HG03196 (cell line): ENCODE data around the gene SFSWAP.
"Not testable (repeated sequence)": the region's sequence is repeated elsewhere in the genome, so short reads cannot be mapped to it uniquely, and the experiment has no call there.

Source experiments
- ATAC-seq: cut with Tn5 transposase; IDR thresholded peaks from one replicate; pipeline ENCODE4 v1.9.1; 2021; ENCODE audit not compliant: unreplicated experiment

SFSWAP gene

GRCh38 chr12:131805421-131805820, 94.5 kb downstream of the SFSWAP start:
- no peak for ATAC-seq

DNA sequence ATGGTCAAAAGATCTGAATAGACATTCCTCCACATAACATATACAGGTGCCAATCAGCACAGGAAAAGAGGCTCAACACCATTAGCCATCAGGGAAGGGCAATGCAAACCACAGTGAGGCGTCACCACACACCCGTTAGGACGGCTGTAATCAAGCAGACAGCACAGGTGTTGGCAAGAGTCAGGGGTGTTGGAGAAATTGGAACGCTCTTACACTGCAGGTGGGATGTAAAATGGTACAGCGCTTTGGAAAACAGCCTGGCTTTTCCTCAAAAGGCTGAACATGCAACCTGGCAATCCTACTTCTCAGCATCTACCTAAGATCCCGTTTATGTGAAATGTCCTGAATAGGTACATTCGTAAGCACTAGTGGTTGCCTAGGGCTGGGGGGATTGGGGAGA, 95.8 kb downstream of the SFSWAP start:
- ATAC-seq: no peak

DNA sequence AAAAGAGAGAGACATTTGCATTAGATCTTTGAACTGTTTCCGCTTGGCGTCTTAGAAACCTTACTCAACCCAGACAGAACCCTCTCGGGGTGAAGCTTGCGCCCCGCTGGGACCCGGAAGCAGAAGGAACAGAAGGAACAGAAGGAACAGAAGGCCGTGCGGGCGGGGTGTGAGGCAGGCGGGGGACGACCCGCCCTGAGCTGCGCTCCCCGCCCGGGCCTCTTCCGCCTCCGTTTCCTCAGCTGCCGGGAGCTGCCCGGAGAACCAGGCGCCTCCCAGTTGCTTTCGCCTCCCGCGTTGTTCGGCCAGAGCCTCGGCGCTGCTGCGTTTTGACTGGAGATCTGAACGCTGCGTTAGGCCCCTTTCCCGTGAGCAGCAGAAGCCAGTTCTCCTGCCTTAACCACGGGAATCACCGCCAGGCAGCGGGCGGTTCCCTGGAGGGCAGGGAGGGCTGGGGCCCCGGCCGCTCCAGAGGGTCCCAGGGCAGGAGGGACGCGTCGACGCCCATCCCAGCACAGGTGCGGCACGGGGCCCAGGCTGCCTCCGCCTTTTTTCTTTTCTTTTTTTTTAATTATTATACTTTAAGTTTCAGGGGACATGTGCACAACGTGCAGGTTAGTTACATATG, 98.0 kb downstream of the SFSWAP start:
- ATAC-seq: no peak

DNA sequence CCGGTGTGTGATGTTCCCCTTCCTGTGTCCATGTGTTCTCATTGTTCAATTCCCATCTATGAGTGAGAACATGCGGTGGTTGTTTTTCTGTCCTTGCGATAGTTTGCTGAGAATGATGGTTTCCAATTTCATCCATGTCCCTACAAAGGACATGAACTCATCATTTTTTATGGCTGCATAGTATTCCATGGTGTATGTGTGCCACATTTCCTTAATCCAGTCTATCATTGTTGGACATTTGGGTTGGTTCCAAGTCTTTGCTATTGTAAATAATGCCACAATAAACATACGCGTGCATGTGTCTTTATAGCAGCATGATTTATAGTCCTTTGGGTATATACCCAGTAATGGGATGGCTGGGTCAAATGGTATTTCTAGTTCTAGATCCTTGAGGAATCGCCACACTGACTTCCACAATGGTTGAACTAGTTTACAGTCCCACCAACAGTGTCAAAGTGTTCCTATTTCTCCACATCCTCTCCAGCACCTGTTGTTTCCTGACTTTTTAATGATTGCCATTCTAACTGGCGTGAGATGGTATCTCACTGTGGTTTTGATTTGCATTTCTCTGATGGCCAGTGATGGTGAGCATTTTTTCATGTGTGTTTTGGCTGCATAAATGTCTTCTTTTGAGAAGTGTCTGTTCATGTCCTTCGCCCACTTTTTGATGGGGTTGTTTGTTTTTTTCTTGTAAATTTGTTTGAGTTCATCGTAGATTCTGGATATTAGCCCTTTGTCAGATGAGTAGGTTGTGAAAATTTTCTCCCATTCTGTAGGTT, 98.8 kb downstream of the SFSWAP start:
- ATAC-seq: not testable (repeated sequence)

GRCh38 chr12:131810726-131811125, 99.8 kb downstream of the SFSWAP start:
- no peak for ATAC-seq

- ATAC-seq: no peak
These were observed 104.2 kb downstream of the SFSWAP start for GRCh38 chr12:131815131-131815530.

GRCh38 chr12:131816495-131816894, 105.6 kb downstream of the SFSWAP start:
- ATAC-seq: no peak

DNA sequence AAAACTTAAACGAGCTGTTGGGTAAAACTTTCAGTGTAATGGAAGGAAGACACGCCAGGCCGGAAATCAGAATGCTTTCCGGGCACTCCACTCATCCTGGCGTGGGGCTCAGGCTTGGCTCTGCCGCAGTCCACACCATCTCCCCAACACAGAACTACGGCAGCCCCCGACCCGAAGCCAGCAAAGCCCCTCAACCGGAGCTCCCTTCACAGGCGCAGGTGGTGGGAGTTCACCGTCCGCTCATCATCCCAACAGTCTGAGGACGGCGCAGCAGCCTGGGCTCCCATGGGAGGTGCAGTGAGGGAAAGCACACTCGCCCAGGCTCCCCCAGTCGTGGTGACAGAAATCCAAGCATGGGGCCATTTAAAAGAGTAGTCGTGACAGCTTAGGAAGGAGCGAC, 106.4 kb downstream of the SFSWAP start:
- no peak for ATAC-seq

- ATAC-seq: no peak
These were observed 108.1 kb downstream of the SFSWAP start for GRCh38 chr12:131818821-131819585.

DNA sequence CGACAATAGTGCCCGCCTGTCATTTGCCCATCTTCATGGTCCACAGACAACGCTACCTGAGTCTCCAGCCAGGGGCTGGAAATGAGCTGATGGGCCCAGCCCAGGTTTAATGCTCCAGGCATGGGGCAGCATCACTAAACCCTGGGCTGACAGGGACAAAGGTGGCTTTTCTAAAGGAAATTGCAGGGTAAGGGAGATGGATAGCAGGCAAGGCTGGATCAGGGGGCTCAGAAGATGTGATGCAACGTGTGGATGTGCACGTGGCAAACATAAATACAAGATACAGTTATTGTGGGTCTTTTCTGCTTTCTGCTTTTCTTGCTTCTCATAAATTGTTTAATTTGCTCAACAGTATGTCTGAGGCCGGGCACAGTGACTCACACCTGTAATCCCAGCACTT, 113.6 kb downstream of the SFSWAP start:
- no peak for ATAC-seq

DNA sequence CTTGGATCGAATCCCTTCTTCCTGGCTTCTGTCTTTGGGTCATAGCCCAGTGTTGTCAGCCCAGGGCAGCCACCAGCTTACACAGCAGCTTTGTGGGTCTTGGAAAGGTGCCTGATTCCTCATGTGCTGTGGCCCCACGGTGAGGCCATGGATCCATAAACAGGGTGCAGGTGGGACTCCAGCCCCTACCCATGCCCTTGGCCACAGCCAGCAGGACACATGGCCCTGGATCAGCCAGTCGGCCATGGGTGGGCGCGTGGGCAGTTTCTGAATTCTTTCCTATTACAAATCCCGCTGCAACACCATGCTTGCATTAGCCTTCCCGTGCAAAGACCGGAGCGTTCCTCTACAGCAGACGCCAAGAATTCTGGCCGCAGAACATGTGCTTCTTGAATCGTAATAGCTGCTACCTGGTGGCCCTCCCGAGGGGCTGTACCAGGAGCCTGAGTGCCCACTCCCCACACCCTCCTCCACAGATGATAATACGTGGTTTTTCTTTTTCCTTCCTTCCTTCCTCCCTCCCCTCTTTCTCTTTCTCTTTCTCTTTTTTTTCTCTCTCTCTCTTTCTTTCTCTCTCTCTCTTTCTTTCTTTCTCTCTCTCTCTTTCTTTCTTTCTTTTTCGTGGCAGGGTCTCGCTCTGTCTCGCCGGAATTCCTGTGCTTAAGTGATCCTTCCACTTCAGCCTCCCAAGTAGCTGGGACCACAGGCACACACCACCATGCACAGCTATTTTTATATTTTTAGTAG, 114.4 kb downstream of the SFSWAP start:
- ATAC-seq: no peak

DNA sequence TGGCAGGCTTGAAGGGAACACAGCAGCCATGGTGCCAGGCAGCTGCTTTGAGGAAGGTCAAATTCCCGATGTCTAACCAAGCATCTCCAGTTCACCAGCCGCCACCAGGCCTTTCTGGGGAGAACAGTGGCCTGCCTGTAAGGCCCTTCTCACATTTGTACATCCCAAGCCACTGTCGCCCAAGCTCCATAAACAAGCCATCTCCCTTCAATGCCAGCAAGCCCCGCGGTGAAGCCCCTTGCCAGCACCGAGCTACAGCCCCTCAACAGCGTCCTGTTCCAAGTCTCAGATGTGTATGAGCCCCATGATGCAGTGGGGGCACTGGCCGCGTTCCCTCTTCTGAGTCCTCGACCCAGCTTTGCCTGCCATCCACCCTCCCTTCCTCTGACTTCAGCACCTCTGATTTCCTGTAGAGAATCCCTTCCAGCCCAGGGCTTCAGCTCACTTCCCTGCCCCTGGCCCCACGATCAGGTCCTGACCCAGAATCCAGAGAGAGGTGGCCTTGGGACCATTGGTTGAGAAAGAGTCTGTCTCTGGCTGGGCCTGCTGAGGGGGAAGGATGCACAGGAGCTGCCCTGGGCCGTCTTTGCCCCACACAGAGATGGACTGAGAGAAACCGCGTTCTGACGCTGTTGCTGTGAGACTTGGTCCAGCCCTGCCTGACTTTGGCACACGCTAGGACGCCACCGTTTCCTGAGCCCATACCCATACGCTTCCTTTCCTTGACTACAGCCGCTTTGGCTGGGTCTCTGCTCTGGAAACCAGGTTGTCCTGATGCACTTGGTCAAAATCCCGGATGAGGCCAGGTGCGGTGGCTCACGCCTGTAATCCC, 115.4 kb downstream of the SFSWAP start:
- no peak for ATAC-seq

DNA sequence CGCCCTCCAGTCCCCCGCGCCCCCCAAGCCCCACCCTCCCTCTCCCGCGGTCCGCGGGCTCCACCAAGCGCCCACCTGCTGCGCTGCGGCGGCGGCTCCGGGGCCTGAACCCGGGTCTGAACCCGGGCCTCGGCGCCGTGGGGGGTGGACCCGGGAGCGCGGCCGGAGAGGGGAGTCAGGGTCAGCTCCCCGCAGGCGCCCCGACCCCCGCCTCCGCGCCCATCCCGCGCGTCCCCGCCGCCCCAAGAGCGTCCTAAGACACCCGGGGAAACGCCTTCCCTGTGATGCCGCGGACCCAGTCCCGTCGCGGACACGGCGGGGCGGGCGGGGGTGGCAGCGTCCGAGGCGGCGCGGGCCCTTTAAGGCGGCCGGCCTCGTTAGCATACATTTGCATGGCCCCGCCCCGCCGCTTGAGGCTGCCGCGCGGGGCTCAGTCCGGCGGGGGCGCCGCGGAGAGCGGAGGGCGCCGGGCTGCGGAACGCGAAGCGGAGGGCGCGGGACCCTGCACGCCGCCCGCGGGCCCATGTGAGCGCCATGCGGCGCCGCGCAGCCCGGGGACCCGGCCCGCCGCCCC, 117.2 kb downstream of the SFSWAP start, which contains the start of gene MMP17:
Gene MMP17 (plus strand): TSS at position 433 of the 574 bp plus-strand sequence. CDS start 102 bp downstream, at position 535.
- no peak for ATAC-seq

DNA sequence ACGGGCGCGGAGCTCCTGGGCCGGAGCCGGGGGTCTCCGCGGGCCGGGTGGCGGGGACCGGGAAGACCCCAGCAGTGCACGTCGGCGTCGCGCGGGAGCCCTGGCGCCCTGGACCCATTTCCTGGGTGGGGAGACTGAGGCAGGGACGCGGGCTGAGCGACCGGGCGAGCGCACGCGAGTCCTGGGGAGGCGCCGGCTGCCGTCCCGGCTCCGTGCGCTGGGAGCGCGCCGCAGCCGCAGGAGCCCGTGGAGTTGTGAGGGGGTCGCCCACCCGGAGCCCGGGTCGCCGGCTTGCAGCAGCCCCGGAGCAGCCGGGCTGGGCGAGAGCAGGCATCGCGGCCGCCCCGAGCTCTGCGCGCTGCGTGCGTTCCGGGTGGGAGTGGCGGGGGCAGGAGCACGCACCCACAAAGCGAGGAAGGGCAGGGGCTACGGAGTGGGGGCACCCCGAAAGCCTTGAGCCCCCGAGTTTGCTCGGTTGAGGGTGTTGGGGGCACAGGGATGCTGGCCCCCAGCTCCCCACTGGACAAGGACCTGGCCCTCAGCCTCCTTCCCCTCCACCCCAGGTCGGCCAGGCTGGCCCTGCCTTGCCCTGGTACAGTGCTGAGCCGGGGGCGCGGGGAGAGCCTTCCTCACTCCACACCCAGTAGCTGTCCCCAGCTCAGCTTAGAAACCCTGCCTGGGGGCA, 117.9 kb downstream of the SFSWAP start:
- ATAC-seq: no peak

- no peak for ATAC-seq
These were observed 118.5 kb downstream of the SFSWAP start for GRCh38 chr12:131829356-131829747.

GRCh38 chr12:131829791-131830334, 119.0 kb downstream of the SFSWAP start:
- no peak for ATAC-seq

DNA sequence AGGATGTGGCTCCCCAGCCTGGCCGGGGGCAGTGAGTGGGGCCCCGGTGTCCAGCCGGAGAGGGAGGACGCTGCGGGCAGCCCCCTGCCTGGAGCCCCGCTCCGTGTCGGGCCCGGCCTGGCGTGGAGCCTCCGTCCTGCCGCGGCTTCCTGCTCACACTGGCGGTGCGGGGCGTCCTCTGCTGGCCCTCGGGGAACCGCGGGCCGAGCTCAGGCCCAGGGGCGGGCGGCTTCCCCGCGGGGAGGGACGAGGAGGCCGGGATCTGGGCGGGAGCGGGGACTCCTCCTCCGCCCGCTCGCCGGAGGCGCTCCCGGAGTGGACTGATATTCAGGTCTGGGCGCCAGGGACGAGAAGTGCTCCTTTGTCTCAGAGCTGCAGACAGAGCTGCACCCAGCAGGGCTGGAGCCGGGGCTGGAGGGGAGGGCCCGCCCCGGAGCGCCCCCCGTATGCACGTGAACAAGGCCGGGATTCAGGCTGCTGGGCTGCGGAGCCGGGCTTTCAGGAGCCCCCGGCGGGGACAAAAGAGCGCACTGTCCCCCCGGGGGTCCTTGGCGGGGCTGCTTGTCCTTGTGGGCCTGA, 119.5 kb downstream of the SFSWAP start:
- ATAC-seq: no peak

DNA sequence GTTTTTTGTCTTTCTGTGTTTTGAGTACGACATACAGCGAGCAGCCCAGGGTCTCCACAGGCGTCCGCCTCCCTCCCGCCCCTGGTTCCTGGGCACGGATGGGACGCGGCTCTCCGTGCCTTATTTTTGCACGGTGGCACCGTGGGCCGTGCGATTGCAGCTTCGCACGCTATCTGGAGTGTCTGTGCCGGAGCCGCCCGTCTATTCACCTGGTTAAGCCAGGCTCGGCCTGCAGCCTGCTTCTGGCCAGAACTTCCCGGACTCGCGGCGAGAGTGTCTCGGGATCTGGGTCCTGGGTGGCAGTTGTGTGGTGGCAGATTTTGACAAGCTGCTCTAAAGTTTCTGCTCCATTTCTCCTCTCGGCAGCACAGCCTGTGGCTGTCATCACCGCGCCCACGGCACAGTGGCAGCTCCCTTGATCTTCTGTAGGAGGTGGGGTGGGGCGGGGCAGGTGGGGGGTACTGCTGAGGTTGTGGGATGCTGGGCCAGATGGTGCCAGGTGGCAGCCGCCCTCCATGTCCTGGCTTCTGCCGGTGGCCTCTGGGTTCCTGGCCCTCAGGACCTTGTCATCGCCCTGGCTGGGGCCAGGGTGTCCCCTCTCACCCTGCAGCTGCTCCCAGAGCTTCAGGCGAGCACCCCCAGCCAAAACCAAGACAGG, 120.2 kb downstream of the SFSWAP start:
- no peak for ATAC-seq
